HG03139 (cell line): ENCODE data around the gene XYLT2.

ENCODE experiments used
- ATAC-seq: cut with Tn5 transposase; IDR thresholded peaks from one replicate; pipeline ENCODE4 v1.9.1; 2021; ENCODE audit not compliant: unreplicated experiment

The XYLT2 gene

DNA sequence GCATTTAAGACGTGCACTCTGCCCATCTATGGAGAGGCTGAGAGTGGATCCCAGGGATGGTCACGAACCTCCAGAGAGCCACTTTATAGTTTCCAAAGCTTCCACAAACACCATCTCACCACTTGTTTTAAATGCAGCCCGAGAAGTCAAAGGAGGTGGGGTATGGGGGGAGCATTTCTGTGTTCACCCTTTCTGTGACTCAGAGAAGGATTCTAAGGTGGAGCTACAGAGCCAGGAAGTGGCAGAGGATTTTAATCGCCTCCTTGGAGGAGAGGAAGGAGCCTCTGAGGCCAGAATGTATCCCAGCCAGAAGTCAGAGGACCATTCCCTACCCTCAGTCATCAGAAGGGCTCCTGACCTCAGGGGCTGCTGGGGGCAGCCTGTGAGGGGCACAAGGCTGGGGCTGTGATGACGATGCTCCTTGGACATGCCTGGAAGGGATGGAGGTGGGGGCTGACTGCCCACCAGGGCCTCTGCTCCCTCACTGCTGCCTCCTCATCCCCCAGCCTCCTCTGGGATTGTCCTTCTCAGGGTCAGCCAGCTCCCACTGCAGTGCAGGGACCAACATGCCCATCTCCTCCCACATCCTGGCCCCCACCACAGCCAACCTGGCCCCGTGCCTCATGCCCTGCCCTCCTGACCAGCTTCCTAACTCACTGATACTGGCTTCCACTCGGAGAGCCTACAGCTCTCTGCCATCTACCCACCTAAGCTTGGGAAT is 2.8 kb downstream of the XYLT2 start:
- ATAC-seq = no peak

DNA sequence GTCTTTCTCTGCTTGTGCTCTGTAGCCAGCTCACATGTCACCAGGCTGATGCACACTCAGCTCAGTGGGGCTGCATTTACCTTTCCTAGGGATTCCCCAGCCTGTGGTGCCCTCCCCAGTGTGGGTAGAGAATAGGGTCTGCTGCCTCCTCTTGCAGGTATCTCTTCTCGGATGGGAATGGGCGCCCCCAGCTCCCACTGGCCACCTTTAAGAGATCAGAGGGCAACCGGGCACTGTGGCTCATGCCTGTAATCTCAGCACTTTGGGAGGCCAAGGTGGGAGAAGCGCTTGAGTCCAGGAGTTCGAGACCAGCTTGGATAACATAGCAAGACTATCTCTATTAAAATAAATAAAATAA is 3.3 kb downstream of the XYLT2 start:
- ATAC-seq = no peak

DNA sequence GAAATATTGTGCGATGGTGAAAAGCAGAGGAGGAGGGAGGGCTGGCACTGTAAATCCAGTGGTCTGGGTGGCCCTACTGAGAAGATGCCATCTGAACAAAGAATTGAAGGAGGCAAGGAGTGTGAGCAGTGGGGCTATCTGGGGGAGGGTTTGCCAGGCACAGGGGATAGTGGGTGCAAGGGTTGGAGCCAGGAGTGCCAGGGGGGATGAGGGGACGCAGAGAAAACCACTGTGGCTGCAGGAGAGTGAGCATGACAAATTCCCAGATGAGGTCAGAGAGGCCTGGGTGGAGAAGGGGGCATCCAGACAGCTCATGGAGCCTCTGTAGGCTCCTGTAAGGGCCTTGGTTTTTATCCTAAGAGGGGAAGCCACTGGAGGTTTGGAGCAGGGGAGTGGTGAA is 4.8 kb downstream of the XYLT2 start:
- ATAC-seq = no peak

DNA sequence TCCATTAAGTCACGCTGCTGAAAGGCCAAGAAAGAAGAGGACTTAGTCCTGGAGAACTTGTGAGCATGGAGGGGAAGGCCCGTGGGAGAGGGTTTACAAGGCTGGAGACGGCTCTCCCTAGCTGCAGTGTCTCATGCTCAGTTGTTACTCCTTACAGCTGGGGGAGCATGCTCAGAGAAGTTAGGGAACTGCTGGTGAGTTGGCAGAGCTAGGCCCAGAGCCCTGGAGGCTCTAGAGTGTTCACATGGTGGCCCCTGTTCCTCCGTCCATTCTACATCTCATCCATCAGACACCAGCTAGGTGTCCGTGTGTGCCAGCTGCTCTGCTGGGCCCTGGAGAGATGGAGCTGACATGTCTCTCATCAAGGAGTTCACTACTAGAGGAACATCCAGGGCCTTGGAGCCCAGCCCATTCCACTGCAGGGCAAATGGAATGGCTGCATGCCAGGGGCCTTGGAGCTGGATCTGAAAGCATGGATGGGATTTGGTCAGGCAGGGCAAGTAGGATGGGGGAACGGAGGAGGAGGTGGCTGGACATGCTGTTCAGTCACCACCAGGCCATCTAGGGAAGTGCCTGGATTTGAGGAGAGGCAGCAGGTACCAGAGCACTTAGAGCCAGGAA is 6.3 kb downstream of the XYLT2 start:
- no peak for ATAC-seq

DNA sequence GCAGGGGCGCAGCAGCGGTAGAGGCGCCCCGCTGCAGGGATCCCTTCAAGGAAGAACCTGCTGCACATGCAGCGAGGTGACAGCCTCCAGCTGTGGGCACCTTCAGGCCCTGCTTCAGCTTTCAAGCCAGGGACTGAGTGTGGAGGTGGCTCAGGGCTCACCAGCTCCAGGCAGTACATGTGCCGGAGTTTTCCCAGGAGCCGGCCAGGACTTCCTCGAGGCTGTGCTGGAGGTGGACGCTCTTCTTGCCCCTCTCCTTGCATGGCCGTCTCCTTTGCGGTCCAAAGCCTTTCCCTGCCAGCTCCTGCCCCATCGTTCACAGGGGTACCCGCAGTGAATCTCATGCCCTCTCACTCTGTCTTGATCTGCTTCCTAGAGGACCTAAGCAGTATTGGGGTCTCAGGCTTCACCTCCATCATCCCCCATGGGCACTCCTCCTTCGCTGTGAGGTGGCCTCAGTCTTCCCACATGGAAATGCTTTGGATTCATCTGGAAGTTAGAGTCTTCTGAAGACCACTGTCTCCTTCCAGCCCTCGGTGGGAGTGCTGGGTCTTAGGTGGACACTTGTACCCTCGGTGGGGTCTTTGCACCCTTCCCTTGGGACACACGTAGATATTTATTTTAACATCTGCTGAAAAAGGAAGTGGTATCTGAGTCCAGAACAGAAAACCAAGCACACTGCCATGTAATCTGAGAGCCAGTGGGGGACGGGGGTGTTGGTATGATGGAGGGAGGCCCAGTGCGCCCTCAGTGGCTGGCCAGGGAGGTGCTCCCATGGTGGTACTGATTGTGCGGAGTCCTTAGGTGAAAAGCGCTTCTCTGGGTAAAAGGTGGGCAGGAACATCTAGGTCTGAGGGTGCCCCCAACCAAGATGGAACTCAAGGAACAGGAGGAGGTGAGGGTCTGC is 7.0 kb downstream of the XYLT2 start:
- ATAC-seq = no peak

DNA sequence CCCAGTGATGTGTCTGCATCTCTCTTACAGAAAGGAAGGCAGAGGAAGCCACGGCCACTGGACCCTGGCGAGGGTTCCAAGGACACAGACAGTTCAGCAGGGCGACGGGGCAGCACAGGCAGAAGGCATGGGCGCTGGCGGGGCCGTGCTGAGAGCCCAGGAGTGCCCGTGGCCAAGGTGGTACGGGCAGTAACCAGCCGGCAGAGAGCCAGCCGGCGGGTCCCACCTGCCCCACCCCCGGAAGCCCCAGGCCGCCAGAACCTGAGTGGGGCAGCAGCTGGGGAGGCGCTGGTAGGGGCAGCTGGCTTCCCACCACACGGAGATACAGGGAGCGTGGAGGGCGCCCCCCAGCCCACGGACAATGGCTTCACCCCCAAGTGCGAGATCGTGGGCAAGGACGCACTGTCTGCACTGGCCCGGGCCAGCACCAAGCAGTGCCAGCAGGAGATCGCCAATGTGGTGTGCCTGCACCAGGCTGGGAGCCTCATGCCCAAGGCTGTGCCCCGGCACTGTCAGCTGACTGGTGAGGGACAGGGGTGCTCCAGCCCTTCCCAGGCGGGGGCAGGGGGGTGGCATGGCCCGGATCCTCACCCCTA is 7.8 kb downstream of the XYLT2 start:
- no peak for ATAC-seq

DNA sequence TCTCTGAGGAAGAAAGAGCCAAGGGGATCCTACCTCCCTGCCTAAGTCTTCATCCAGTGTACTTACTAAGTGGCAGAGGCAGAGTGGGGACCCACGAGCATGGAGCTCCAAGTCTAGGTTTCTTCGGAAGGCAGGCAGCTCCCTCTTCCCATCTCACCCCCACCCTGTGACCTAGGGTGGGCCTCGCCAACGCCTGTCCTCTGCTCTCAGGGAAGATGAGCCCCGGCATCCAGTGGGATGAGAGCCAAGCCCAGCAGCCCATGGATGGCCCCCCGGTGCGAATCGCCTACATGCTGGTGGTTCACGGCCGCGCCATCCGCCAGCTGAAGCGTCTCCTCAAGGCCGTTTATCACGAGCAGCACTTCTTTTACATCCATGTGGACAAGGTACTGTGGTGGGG is 8.3 kb downstream of the XYLT2 start:
- ATAC-seq = no peak

DNA sequence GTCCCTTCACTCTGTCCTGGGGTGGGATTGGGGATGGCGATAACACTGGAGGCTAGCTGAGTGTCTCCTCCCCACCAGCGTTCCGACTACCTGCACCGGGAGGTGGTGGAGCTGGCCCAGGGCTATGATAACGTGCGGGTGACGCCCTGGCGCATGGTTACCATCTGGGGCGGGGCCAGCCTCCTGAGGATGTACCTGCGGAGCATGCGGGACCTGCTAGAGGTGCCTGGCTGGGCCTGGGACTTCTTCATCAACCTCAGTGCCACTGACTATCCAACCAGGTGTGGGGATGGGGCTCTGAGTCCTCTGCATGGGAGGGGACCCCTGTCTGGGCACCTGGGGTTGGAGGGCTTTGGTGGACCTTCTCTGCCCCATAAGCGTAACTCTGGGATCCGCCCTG is 8.8 kb downstream of the XYLT2 start:
- ATAC-seq = no peak

DNA sequence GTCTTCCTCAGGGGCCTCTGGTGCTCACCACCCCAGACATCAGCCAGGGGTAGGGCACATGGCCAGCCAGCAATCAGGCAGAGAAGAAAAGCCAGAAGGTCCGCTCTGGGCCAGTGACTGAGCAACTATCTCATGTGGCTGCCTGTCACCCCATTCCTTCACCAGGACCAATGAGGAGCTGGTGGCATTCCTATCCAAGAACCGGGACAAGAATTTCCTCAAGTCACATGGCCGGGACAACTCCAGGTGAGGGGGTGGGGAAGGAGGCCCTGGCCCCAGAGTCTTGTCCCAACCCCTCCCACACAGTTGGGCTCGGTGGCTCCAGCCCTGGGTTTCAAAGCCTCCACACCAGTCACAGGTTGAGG is 9.4 kb downstream of the XYLT2 start:
- no peak for ATAC-seq

DNA sequence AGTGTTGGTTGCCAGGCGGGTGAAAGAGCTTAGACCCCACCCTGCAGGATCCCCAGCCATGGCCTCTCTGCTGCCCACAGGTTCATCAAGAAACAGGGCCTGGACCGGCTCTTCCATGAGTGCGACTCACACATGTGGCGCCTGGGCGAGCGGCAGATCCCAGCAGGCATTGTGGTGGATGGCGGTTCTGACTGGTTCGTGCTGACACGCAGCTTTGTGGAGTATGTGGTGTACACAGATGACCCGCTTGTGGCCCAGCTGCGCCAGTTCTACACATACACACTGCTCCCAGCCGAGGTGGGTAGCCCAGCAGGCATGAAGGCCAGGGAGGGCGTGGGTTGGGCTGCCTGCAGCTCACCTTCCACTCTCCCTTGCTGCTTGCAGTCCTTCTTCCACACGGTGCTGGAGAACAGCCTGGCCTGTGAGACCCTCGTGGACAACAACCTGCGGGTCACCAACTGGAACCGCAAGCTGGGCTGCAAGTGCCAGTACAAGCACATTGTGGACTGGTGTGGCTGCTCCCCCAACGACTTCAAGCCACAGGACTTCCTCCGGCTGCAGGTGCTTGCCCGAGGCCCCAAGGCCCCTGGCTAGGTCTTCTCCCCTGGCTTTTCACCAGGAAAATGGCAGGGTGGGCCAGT is 9.9 kb downstream of the XYLT2 start:
- ATAC-seq = no peak

DNA sequence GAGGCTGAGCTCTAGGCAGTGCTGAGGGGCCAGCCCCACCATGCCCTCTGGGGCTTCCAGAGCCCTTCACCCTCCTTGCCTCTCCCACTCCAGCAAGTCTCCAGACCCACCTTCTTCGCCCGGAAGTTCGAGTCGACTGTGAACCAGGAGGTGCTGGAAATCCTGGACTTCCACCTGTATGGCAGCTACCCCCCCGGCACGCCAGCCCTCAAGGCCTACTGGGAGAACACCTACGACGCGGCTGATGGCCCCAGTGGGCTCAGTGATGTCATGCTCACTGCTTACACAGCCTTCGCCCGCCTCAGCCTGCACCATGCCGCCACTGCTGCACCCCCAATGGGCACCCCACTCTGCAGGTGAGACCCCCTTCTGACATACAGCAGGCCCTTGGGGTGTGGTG is 10.5 kb downstream of the XYLT2 start:
- no peak for ATAC-seq

DNA sequence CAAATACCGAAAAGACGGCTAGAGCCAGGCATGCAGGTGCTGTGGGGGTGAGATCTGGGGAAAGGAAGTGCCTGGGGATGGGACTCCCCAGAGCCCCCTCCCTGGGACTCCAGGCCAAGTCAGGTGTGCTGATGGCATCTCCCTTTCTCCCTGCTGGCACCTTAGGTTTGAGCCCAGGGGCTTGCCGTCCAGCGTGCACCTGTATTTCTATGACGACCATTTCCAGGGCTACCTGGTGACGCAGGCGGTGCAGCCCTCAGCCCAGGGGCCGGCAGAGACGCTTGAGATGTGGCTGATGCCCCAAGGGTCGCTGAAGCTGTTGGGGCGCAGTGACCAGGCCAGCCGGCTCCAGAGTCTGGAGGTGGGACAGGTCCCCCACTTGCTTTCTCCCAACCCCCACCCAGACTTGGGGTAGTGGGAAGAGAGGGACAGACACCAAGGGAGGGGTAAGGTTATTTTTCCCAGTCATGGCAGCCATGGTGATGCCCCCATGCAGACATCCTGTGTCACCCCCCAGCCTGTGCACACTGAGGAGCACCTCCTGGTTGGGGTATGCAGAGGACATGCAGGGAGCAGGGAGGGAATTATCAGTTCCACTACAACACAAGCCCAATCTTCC is 11.1 kb downstream of the XYLT2 start:
- ATAC-seq = no peak

DNA sequence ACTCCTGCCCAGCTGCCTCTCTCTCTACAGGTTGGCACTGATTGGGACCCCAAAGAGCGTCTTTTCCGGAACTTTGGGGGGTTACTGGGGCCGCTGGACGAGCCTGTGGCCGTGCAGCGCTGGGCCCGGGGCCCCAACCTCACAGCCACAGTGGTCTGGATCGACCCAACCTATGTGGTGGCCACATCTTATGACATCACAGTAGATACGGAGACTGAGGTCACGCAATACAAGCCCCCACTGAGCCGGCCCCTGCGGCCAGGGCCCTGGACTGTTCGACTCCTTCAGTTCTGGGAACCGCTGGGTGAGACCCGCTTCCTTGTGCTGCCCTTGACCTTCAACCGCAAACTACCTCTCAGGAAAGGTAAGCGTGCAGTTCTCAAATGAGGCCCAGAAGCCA is 12.3 kb downstream of the XYLT2 start:
- no peak for ATAC-seq

DNA sequence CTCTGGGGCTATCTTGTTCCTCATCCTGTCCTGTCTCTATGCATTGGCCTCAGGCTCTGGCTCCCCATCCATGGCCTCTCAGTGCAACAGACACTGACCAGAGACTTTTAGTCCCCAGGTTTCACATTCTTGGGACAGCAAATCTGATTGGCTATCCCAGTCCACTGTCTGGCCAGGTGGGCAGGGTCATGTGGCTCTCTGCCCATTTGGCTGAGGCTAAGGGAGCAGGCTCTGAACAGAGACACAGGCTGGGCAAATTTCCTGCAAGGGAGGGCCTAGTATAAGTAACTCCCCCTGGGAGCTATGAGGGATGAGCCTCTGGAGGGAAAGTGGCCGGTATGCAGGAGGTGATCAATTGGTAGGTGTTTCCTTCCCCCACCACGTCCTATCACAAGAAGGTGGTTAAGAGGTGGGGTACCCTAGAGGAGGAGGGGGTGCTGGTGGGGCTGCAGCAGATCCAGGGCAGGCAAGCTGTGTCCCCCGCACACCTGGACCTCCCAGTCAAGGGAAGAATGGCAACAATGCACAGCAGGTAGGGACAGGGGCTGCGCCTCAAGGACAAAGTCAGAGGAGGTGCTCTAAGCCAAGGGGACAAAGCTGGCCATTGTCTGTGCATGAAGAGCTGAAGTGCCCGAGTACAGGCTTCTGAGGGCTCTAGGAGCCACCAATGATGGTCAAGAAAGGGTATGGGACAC is 13.2 kb downstream of the XYLT2 start:
- no peak for ATAC-seq

DNA sequence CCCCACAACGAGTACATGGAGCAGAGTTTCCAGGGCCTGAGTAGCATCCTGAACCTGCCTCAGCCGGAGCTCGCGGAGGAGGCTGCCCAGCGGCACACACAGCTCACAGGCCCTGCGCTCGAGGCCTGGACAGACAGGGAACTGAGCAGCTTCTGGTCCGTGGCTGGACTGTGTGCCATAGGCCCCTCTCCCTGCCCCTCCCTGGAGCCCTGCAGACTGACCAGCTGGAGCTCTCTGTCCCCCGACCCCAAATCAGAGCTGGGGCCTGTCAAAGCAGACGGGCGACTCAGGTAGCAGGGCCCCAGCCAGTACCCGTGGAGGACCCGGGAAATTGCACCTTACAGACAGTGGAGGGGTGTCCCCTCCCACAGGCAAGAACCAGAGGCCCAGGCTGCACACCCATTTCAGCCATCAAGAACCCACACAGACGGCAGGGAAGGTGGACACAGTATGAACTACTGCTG is 14.1 kb downstream of the XYLT2 start:
- ATAC-seq = no peak

DNA sequence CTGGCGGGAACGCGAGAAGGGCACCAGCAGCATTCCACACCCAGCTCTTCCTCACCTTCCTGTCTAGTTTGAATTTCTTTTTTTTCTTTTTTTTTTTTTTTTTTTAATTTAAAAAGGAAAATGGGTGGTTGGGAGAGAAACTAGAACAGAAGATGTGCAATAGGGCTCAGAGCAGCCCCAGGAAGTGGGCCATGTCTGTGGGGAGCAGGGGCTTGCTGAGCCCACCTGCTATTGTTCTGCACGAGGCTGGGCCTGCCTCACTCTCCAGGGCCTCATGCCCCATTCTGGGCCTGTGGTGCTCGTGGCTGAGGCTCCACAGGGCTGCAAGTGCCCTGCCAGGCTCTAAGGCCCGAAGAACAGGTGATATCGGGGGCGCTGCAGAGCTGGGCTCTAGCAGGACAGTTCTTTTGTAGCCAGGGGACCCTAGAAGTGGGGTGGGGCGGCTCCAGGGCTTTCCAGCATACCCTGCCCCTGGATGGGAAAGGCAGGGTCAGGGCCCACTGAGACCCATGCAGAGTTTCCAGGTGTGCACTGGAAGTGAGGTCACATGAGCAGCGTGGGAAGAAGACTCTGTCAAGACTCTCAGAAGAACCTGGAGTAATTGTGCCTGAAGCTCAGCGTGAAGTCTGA is 14.7 kb downstream of the XYLT2 start:
- ATAC-seq = no peak

DNA sequence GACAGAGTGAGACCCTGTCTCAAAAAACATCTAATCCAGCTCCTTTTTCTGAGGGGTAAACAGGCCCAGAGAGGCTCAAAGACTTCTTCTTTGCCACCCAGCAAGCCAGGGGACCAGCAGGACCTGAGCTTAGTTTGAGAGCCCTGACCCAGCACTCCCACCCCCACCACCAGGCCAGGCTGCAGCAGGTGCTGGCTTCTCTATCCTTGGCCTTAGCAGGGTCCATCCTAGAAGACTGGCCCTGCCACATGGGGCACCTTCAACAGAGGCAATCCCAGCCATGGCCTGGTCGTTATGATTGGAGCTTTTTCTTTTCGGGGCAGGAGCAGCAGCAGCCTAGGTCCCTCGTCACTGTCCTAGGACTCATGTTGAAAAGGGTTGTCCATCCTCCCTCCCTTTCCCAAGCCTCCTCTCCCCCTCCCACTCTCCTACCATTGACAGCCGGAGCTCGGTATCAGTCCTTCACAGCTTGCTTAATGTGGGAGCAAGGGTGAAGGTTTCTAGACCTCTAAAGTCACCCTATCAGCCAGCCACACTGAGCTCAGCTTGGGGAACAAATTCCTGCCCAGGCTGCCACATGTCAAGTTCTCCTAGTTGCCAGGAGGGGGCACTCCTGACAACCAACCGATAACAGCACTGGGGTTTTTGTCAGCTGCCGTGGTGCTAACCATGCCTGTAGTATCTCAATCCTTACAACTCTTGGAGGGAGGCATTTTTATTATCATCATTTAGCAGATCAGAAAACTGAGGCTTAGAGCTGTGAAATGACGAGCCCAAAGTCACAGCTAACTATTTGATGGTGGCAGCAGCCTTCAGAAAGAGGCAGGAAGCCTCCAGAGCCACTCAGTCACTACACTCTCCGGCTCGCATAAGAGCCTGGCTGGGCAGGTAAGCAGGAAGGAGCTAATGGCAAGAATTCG is 15.9 kb downstream of the XYLT2 start:
- ATAC-seq = no peak

DNA sequence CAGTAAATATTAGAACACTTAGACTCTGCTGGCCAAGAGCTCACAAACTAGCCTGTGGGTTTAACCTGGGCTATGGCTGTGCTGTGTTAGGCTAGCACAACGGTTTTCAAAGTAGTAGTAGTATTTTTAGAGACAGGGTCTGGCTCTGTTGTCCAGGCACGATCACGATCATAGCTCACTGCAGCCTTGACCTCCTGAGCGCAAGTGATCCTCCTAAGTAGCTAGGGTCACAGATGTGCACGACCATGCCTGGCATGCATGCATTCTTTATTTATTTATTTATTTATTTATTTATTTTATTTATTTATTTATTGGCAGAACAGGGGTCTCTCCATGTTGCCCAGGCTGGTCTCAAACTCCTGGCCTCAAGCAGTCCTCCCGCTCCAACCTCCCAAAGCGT is 16.7 kb downstream of the XYLT2 start:
- no peak for ATAC-seq
